Measurements from ENCODE around the gene TBXA2R. TPM values are rescaled to one million over a fixed set of nuclear protein-coding genes. Genes with fewer than 3 reads are reported as not detected.
"Not testable (repeated sequence)": the region's sequence is repeated elsewhere in the genome, so short reads cannot be mapped to it uniquely, and the experiment has no call there.

Gene TBXA2R
- polyA plus RNA-seq, 1 donor (not counting 4 experiments of a cell fraction or from before 2014, with no cell fraction given), result not detected

DNA sequence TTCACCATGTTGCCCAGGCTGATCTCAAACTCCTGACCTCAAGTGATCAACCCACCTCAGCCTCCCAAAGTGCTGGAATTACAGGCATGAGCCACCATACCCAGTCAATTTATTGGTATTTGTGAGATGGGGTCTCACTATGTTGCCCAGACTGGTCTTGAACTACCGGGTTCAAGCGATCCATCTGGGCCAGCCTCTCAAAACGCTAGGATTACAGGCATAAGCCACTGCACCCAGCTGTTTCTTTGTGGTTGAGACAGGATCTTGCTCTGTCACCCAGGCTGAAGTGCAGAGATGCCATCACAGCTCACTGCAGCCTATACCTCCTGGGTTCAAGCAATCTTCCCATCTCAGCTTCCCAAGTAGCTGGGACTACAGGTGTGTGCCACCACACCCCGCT is 24.9 kb downstream of the TBXA2R start:
- H3K27ac ChIP-seq (ENCODE audit: control insufficient read depth, insufficient read depth, low read length); DNase-seq (ENCODE audit: low read depth, low spot score); H3K9me1 ChIP-seq (ENCODE audit: control insufficient read depth, extremely low read depth, insufficient read depth, low read length); H3K9me3 ChIP-seq (ENCODE audit: control insufficient read depth, low read depth, low read length); H3K4me3 ChIP-seq (ENCODE audit: control insufficient read depth in 2 of 3, extremely low read depth in 1 of 3, insufficient read depth in 2 of 3, low read depth in 1 of 3, low read length in 3 of 3); dilution Hi-C loops (cut with MboI; ENCODE audit: extremely low pct_ligation_motif_present, low sequenced_read_pairs); H3K79me2 ChIP-seq (ENCODE audit: control insufficient read depth, insufficient read depth, low read length); H3K9ac ChIP-seq (ENCODE audit: control insufficient read depth, extremely low read depth, insufficient read depth, low read length); H3K36me3 ChIP-seq (ENCODE audit: control insufficient read depth in 2 of 2, extremely low read depth in 1 of 2, insufficient read depth in 2 of 2, low read length in 2 of 2); H2AFZ ChIP-seq (ENCODE audit: control insufficient read depth, low read length); H3K4me1 ChIP-seq (ENCODE audit: control insufficient read depth, extremely low read depth, insufficient read depth, low read length); FAIRE-seq; H4K20me1 ChIP-seq (ENCODE audit: control insufficient read depth, extremely low read depth, insufficient read depth, low read length); H3K4me2 ChIP-seq (ENCODE audit: control insufficient read depth, extremely low read depth, insufficient read depth, low read depth, low read length): not testable (repeated sequence)
- peaks cover 25% of the 10 kb centered on the region for H3K27me3 ChIP-seq (ENCODE audit: control insufficient read depth, extremely low read depth, insufficient read depth, low read length)

- Histone ChIP-seq H3K9ac (ENCODE audit: control insufficient read depth, extremely low read depth, insufficient read depth, low read length) (no peak overlapping the region), H3K27ac (ENCODE audit: control insufficient read depth, insufficient read depth, low read length) (no peak overlapping the region), H3K36me3 (ENCODE audit: control insufficient read depth in 2 of 2, extremely low read depth in 1 of 2, insufficient read depth in 2 of 2, low read length in 2 of 2) (peaks cover 0 to 2% of the 10 kb centered on the region in 2 experiments), H3K9me3 (ENCODE audit: control insufficient read depth, low read depth, low read length) (no peaks in the 10 kb centered on the region), H3K4me2 (ENCODE audit: control insufficient read depth, extremely low read depth, insufficient read depth, low read depth, low read length) (no peak overlapping the region), H3K4me1 (ENCODE audit: control insufficient read depth, extremely low read depth, insufficient read depth, low read length) (peaks cover 11% of the 10 kb centered on the region), H3K9me1 (ENCODE audit: control insufficient read depth, extremely low read depth, insufficient read depth, low read length) (no peaks in the 10 kb centered on the region), H3K4me3 (ENCODE audit: control insufficient read depth in 2 of 3, extremely low read depth in 1 of 3, insufficient read depth in 2 of 3, low read depth in 1 of 3, low read length in 3 of 3) (no peak overlapping the region), H3K27me3 (ENCODE audit: control insufficient read depth, extremely low read depth, insufficient read depth, low read length) (peaks cover 11% of the 10 kb centered on the region), H4K20me1 (ENCODE audit: control insufficient read depth, extremely low read depth, insufficient read depth, low read length) (no peaks in the 10 kb centered on the region), H2AFZ (ENCODE audit: control insufficient read depth, low read length) (no peak overlapping the region), H3K79me2 (ENCODE audit: control insufficient read depth, insufficient read depth, low read length) (no peaks in the 10 kb centered on the region)
- TF ChIP-seq CTCF (optimal IDR thresholded peaks at IDR 0.05 in 1 of 3, IDR thresholded peaks at IDR 0.05 in 1 of 3, conservative IDR thresholded peaks at IDR 0.05 in 1 of 3; ENCODE audit: extremely low read depth in 1 of 3, insufficient read depth in 2 of 3, low read length in 3 of 3) (no peak), EZH2 (IDR thresholded peaks at IDR 0.05; ENCODE audit: low read length) (no peak)
- FAIRE-seq (no peak), DNase-seq (ENCODE audit: low read depth, low spot score) (no peak)
- dilution Hi-C loops (cut with MboI; ENCODE audit: extremely low pct_ligation_motif_present, low sequenced_read_pairs), result no loop called here
Measured at GRCh38 chr19:3580156-3580934, 26.3 kb downstream of the TBXA2R start.

All from keratinocyte (primary cell).